ENCODE data around the gene FANCM. TPM values are rescaled to one million over a fixed set of nuclear protein-coding genes. Genes with fewer than 3 reads are reported as not detected.

The FANCM gene
- total RNA-seq, 2 experiments from 2014 or later, result 22.2 to 27.7 TPM

- POLR2A ChIA-PET, result interaction anchor here (0.7 kb wide), 3 partner anchors 26 to 74 kb away, joined by 5 to 9 read pairs (median 7); no protein-coding TSS in a partner anchor
- H3K36me3 ChIP-seq (ENCODE audit: insufficient read depth, low read length), result peaks cover 88% of the 10 kb centered on the region
- no TSS peak for BruUV-seq (replicated peaks)
These were observed 39.5 kb upstream of the FANCM start for GRCh38 chr14:45096218-45096617.

DNA sequence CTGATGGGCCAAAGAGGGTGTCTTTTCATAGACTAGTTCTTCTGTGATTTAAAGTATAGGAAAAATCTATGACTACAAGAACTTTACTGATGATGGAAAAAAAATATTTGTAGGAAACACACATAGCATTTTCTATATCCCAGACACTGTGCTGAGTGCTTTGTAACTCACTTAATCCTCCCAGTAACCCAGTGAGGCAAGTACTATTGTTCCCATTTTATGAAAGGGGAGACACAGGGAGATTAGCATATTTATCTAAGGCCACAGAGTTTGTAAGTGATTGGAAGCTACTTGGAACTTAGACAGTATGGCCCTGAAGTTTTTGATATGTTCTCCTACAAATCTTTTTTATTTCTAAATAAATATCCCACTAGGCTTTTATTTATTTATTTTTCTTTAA is 31.9 kb upstream of the FANCM start:
- intact Hi-C loops (cut with micrococcal nuclease; ENCODE audit: unreplicated experiment), result no loop called here
- Histone ChIP-seq H2AFZ (ENCODE audit: low read length) (no peak overlapping the region), H4K20me1 (ENCODE audit: insufficient read depth, low read length) (no peaks in the 10 kb centered on the region; the same call in 1 of the 2 replicates), H3K9me3 (ENCODE audit: low read length) (no peaks in the 10 kb centered on the region), H3K4me3 (ENCODE audit: low read depth, low read length, poor library complexity, severe bottlenecking) (no peak overlapping the region), H3K9me2 (ENCODE audit: insufficient read depth, low read length) (no peaks in the 10 kb centered on the region), H3K36me3 (ENCODE audit: insufficient read depth, low read length) (peaks cover 98% of the 10 kb centered on the region), H3K4me2 (ENCODE audit: low read length) (no peak overlapping the region), H3K27ac (ENCODE audit: low read depth, low read length, poor library complexity, severe bottlenecking) (no peak overlapping the region), H3K79me2 (ENCODE audit: insufficient read depth, low read depth, low read length) (peaks cover 2% of the 10 kb centered on the region; the same call in 1 of the 2 replicates), H3K4me1 (ENCODE audit: insufficient read depth, low read length, poor library complexity, severe bottlenecking) (no peaks in the 10 kb centered on the region)
- TF ChIP-seq, protein P1, sequence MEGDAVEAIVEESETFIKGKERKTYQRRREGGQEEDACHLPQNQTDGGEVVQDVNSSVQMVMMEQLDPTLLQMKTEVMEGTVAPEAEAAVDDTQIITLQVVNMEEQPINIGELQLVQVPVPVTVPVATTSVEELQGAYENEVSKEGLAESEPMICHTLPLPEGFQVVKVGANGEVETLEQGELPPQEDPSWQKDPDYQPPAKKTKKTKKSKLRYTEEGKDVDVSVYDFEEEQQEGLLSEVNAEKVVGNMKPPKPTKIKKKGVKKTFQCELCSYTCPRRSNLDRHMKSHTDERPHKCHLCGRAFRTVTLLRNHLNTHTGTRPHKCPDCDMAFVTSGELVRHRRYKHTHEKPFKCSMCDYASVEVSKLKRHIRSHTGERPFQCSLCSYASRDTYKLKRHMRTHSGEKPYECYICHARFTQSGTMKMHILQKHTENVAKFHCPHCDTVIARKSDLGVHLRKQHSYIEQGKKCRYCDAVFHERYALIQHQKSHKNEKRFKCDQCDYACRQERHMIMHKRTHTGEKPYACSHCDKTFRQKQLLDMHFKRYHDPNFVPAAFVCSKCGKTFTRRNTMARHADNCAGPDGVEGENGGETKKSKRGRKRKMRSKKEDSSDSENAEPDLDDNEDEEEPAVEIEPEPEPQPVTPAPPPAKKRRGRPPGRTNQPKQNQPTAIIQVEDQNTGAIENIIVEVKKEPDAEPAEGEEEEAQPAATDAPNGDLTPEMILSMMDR (conservative IDR thresholded peaks at IDR 0.05; ENCODE audit: low read length), result no peak
- no peak for TF ChIP-seq EZH2phosphoT487 (IDR thresholded peaks at IDR 0.05; ENCODE audit: borderline replicate concordance, low read depth, low read length)
- no peak for DNase-seq (ENCODE audit: low spot score)
- BruUV-seq (replicated peaks), result no TSS peak
- POLR2A ChIA-PET, result no interaction called here
- CTCF ChIA-PET (ENCODE audit: unreplicated experiment), result no interaction called here

More at GRCh38 chr14:45096218-45096617, 39.5 kb upstream of the FANCM start:
- Histone ChIP-seq H3K27ac (ENCODE audit: low read depth, low read length, poor library complexity, severe bottlenecking) (no peak overlapping the region), H3K4me2 (ENCODE audit: low read length) (no peak overlapping the region), H2AFZ (ENCODE audit: low read length) (no peak overlapping the region), H3K9me2 (ENCODE audit: insufficient read depth, low read length) (no peaks in the 10 kb centered on the region), H3K9me3 (ENCODE audit: low read length) (no peaks in the 10 kb centered on the region), H3K79me2 (ENCODE audit: insufficient read depth, low read depth, low read length) (peaks cover 62% of the 10 kb centered on the region), H3K4me1 (ENCODE audit: insufficient read depth, low read length, poor library complexity, severe bottlenecking) (no peaks in the 10 kb centered on the region), H3K4me3 (ENCODE audit: low read depth, low read length, poor library complexity, severe bottlenecking) (no peak overlapping the region), H4K20me1 (ENCODE audit: insufficient read depth, low read length) (no peaks in the 10 kb centered on the region; the same call in 1 of the 2 replicates)
- TF ChIP-seq, protein P1 (conservative IDR thresholded peaks at IDR 0.05; ENCODE audit: low read length), result no peak
- no peak for TF ChIP-seq EZH2phosphoT487 (IDR thresholded peaks at IDR 0.05; ENCODE audit: borderline replicate concordance, low read depth, low read length)
- CTCF ChIA-PET (ENCODE audit: unreplicated experiment), result no interaction called here
- intact Hi-C loops (cut with micrococcal nuclease; ENCODE audit: unreplicated experiment), result no loop called here
- no peak for DNase-seq (ENCODE audit: low spot score)

DNA sequence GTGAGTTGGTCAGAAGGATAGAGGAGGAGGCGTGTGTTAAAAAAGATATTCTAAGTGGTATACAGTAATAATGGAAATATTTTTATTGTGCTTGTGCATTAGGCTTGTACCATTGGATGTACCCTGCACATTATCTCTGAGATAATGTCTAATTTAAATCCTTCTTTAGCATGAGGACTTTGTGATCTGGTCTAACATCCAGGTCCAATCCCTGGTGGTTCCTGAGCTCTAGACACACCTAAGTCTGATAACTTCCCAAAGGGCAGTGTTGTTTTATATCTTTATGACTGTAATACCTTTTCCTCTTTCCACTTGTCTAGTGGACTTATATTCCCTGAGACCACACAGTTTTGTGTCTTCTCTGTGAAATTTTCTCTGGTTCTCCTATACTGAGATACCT is 31.2 kb upstream of the FANCM start:
- DNase-seq (ENCODE audit: low spot score), result no peak
- Histone ChIP-seq H3K9me2 (ENCODE audit: insufficient read depth, low read length) (no peaks in the 10 kb centered on the region), H3K4me1 (ENCODE audit: insufficient read depth, low read length, poor library complexity, severe bottlenecking) (no peaks in the 10 kb centered on the region), H3K4me2 (ENCODE audit: low read length) (no peak overlapping the region), H3K4me3 (ENCODE audit: low read depth, low read length, poor library complexity, severe bottlenecking) (no peak overlapping the region), H3K27ac (ENCODE audit: low read depth, low read length, poor library complexity, severe bottlenecking) (no peak overlapping the region), H3K79me2 (ENCODE audit: insufficient read depth, low read depth, low read length) (no peaks in the 10 kb centered on the region), H3K36me3 (ENCODE audit: insufficient read depth, low read length) (peaks cover 99% of the 10 kb centered on the region), H3K9me3 (ENCODE audit: low read length) (no peaks in the 10 kb centered on the region), H2AFZ (ENCODE audit: low read length) (no peak overlapping the region), H4K20me1 (ENCODE audit: insufficient read depth, low read length) (no peaks in the 10 kb centered on the region; the same call in 1 of the 2 replicates)
- intact Hi-C loops (cut with micrococcal nuclease; ENCODE audit: unreplicated experiment), result no loop called here
- TF ChIP-seq, protein P1 (conservative IDR thresholded peaks at IDR 0.05; ENCODE audit: low read length), result no peak
- TF ChIP-seq EZH2phosphoT487 (IDR thresholded peaks at IDR 0.05; ENCODE audit: borderline replicate concordance, low read depth, low read length), result no peak
- ChIA-PET CTCF (ENCODE audit: unreplicated experiment) (no interaction called here), POLR2A (interaction anchor here (1.0 to 1.3 kb wide), 2 partner anchors 10 kb away, joined by 3 to 4 read pairs; no protein-coding TSS in a partner anchor)
- no TSS peak for BruUV-seq (replicated peaks)
